ENCODE measurements around the gene MED8.

GRCh38 chr1:43339584-43340232, 49.9 kb downstream of the MED8 start:
- TF ChIP-seq HNRNPK (IDR thresholded peaks at IDR 0.05; ENCODE audit: low read depth, low read length, poor library complexity, severe bottlenecking) (no peak), MED1 (CRISPR knock-in tag; IDR thresholded peaks at IDR 0.05) (no peak), KDM2A (CRISPR knock-in tag; IDR thresholded peaks at IDR 0.05; ENCODE audit: borderline replicate concordance, low read depth) (no peak), PHF8 (CRISPR knock-in tag; IDR thresholded peaks at IDR 0.05) (no peak), ZNF564 (CRISPR knock-in tag; IDR thresholded peaks at IDR 0.05) (no peak), POLR2A (IDR thresholded peaks at IDR 0.05; ENCODE audit: insufficient read depth in 1 of 2, low read depth in 2 of 2, low read length in 2 of 2) (no peak), ZNF431 (CRISPR knock-in tag; IDR thresholded peaks at IDR 0.05; ENCODE audit: borderline replicate concordance, low read depth) (no peak), BCLAF1 (IDR thresholded peaks at IDR 0.05) (no peak), YY1 (IDR thresholded peaks at IDR 0.05; ENCODE audit: insufficient read depth, insufficient replicate concordance, low read depth, low read length) (no peak), ZNF772 (CRISPR knock-in tag; IDR thresholded peaks at IDR 0.05) (no peak), NR3C1 (CRISPR knock-in tag; IDR thresholded peaks at IDR 0.05) (no peak)
- TF ChIP-seq, protein P1, sequence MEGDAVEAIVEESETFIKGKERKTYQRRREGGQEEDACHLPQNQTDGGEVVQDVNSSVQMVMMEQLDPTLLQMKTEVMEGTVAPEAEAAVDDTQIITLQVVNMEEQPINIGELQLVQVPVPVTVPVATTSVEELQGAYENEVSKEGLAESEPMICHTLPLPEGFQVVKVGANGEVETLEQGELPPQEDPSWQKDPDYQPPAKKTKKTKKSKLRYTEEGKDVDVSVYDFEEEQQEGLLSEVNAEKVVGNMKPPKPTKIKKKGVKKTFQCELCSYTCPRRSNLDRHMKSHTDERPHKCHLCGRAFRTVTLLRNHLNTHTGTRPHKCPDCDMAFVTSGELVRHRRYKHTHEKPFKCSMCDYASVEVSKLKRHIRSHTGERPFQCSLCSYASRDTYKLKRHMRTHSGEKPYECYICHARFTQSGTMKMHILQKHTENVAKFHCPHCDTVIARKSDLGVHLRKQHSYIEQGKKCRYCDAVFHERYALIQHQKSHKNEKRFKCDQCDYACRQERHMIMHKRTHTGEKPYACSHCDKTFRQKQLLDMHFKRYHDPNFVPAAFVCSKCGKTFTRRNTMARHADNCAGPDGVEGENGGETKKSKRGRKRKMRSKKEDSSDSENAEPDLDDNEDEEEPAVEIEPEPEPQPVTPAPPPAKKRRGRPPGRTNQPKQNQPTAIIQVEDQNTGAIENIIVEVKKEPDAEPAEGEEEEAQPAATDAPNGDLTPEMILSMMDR (CRISPR knock-in tag; IDR thresholded peaks at IDR 0.05), result no peak

Data from HepG2 (cell line).